Endometrial microvascular endothelial cells (primary cell): Measurements from ENCODE around the gene MACROD2. TPM values are rescaled to one million over a fixed set of nuclear protein-coding genes. Genes with fewer than 3 reads are reported as not detected.

Experiments used
- in situ Hi-C: cut with HindIII; loops from 2 replicates; pipeline ENCODE4 v1.10.0; 2017; ENCODE audit warnings: low sequenced_read_pairs, low pct_unique_long_range_greater_than_20kb; ENCODE audit errors: inconsistent ontology term
- total RNA-seq: library from RNA; depleted of rRNA; stranded (reverse); fragments of >200 nt; gene quantifications from one replicate; pipeline ENCODE4 v1.2.3, GENCODE V29; 2015; ENCODE audit errors: inconsistent ontology term

MACROD2 gene
- total RNA-seq, 1 donor from 2014 or later, result not detected

DNA sequence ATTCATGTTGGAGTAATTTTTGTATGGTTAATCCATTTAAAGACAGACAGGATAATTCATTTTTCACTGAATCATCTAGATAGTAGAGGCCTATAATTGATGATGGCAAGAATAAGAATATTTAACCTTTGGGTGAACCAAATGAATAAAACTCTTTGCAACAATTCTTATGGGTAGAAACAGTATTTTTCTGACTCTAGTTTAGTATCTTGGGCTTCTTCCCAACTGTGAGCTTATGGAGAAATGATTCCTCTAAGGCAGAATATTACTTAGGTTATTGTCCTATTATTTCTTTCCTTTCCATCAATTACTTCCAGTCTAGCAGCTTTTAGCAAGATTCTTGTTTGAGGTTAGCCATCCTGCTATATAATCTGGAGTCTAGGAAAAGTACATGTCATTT, 1077.0 kb downstream of the MACROD2 start:
- in situ Hi-C loops, result no loop called here

- in situ Hi-C loops, result no loop called here
Measured at GRCh38 chr20:15075586-15075985, 1080.3 kb downstream of the MACROD2 start.

DNA sequence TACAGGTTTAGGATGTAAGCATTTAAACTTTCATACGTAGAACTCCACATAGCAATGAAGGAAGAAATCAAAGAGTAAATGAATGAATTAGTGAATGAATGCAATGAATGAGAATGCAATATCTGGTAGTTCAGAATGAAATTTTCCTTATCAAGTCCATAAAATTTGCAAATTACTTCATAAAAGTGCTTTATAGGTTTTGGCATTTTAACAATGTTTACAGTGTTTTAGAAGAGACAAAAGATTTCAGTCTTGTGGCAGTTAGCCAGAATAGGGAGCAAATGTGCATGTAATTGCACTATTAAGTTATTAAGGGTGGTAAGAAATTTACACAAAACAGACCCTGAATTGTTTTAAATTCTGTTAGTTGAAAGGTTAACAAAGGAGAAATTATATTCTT, 1081.5 kb downstream of the MACROD2 start:
- in situ Hi-C loops, result no loop called here

GRCh38 chr20:15077733-15078250, 1082.5 kb downstream of the MACROD2 start:
- in situ Hi-C loops, result no loop called here

GRCh38 chr20:15079594-15080340, 1084.5 kb downstream of the MACROD2 start:
- in situ Hi-C loops, result no loop called here

- in situ Hi-C loops, result no loop called here
Measured at GRCh38 chr20:15081261-15081660, 1085.9 kb downstream of the MACROD2 start.

- in situ Hi-C loops, result no loop called here
Measured at GRCh38 chr20:15091421-15092037, 1096.2 kb downstream of the MACROD2 start.

GRCh38 chr20:15098351-15098750, 1103.0 kb downstream of the MACROD2 start:
- in situ Hi-C loops, result no loop called here

- in situ Hi-C loops, result no loop called here
Measured at GRCh38 chr20:15099130-15099529, 1103.8 kb downstream of the MACROD2 start.

DNA sequence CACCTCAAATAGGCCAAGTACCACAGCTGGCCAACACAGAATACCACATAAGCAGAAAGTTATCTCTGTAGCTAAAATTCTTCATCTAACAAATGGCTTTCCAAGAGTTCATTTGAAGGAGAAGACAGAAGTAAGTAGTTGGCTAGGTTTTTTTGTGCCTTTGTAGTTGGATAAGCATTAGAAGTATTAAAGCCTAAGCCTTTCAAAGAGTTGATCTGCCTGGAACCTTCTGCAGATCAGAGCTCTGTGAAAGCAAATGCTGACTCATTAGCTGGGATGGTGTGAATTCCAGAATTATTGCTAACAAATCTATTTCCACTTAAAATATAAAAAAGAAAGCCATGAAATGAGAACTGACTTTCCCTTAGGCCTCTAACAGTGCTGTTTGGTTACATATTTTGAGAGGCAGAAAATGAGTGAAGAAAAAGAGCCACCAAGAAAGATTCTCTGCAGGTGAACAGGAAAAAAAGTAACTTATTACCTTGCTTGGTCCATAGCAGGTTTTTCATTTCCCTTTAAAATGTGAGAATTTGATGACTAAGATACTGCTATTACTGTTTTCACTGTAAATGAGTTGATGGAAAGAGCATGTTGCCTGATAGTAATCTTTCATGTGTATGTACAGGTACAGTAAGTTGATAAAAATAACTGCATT, 1105.3 kb downstream of the MACROD2 start:
- in situ Hi-C loops, result no loop called here

- in situ Hi-C loops, result no loop called here
Measured at GRCh38 chr20:15107931-15108330, 1112.6 kb downstream of the MACROD2 start.

DNA sequence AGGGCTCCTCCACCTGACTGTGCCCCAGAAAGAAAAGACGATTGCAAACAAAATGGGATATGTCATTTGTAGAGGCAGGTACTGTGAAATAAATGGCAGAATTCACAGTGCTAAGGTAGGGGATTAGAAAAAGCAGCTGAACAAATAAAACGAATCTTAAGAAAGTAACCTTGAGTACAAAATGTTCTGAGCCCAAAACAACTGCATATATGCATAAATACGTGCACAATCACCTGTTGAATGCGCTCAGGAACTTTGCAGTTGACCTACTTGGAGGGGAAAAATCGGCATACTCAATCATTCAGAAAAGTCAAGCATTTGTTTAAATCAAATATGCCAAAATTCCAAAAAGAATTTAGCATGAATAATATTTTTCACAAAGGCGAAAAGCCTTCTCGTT, 1114.2 kb downstream of the MACROD2 start:
- in situ Hi-C loops, result no loop called here

- in situ Hi-C loops, result no loop called here
Measured at GRCh38 chr20:15111654-15112053, 1116.3 kb downstream of the MACROD2 start.

- in situ Hi-C loops, result no loop called here
Measured at GRCh38 chr20:15113144-15113773, 1117.9 kb downstream of the MACROD2 start.

- in situ Hi-C loops, result no loop called here
Measured at GRCh38 chr20:15119852-15120487, 1124.7 kb downstream of the MACROD2 start.

DNA sequence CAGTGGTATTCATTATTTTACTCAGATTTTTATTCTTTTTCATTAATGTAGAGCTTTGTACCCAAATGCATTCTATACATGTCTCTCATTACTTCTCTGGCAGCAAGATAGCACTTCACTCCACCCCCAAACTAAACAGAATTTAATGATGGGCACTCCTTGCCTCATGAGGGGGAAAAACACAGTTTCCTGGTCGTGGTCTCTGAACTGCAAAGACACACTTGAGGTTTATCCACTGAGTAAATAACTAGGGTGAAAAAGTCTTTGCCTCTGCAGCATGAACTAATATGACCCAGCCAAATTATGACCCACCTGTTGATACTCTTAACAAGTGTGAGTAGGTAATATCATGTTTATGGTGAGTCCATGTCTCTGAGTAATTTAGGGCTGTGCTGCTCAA, 1127.3 kb downstream of the MACROD2 start:
- in situ Hi-C loops, result no loop called here

DNA sequence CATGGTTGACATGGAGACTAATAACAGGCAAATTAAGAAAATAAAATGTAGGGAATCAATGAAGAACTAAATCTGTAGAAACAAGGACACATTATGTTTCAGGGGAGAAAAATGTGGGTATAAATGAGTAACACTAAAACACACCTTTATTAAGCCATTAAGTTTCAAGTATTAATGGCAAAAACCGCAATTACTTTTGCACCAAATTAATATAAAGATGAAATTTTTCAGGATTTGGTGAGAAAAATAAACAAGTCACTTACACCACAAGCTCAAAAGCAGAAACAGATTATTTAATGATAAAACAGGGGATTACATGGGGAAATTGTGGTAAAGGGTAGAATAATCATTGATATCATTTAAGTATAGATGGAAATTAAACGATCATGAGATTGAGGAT, 1135.9 kb downstream of the MACROD2 start:
- in situ Hi-C loops, result no loop called here

DNA sequence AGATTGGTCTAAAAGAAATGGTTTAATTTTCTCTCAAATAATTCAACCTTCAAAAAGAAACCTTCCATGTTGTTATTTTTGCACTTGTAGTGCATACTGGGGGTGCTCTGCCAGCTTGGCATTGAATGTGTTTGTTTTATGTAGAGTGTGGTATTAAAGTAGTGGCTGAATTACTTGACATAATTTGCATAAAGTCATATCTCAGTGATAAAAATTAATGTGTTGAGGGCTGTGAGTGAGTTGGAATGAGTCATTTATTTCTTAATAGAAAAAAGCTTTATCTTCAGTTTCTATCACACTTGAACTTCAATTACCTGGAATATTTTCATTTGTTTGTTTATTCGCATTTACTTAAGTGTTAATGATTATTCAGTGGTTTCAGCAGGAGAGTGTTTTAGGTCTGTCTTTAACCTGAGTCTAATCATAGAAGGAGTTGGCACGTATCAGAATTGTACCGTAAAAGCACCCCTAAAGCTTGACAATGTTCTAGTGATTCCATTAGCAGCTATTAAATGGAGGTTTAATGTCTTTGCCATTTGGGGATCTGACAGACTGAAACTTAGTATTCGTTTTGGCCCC, 1143.3 kb downstream of the MACROD2 start:
- in situ Hi-C loops, result no loop called here

DNA sequence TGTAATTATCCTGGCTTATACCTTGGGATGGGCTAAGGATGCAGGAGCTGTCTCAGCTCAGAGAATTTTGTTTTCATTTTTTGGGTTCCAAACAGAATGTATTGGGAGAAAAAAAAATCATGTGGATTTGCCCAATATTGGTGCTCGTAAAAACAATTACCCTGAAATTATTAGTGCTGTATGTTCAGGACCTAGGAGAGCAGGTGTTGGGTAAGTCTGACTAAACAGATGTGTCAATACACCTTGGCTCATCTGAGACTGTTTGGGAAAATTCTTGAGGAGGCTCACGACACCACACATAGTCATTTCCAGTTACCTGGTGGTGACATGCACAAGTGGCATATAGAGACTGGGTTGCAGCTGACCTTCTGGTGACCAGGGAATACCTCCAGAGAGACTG, 1144.2 kb downstream of the MACROD2 start:
- in situ Hi-C loops, result no loop called here
